ENCODE results near the gene GRM5. TPM values are rescaled to one million over a fixed set of nuclear protein-coding genes. Genes with fewer than 3 reads are reported as not detected.

The GRM5 gene
- total RNA-seq, 1 donor from 2014 or later: not detected

- H3K27me3 ChIP-seq (ENCODE audit: low read depth): no peaks in the 10 kb centered on the region
- H3K27ac ChIP-seq (replicated peaks): no peak overlapping the region
- H3K9me3 ChIP-seq (replicated peaks): peaks cover 20% of the 10 kb centered on the region
- no peaks in the 10 kb centered on the region for H3K4me1 ChIP-seq
- no peak for DNase-seq
- H3K4me3 ChIP-seq: no peak overlapping the region
- H3K36me3 ChIP-seq: no peaks in the 10 kb centered on the region
- no peak for TF ChIP-seq CTCF (IDR thresholded peaks at IDR 0.05; ENCODE audit: borderline replicate concordance)
- intact Hi-C loops (cut with micrococcal nuclease): no loop called here
These were observed 250.3 kb downstream of the GRM5 start for GRCh38 chr11:88815505-88815904.

GRCh38 chr11:88814076-88814475 lies 251.7 kb downstream of the GRM5 start:
- H3K36me3 ChIP-seq: no peaks in the 10 kb centered on the region
- intact Hi-C loops (cut with micrococcal nuclease): no loop called here
- H3K4me1 ChIP-seq: no peaks in the 10 kb centered on the region
- H3K27ac ChIP-seq (replicated peaks): no peak overlapping the region
- DNase-seq: no peak
- H3K4me3 ChIP-seq: no peak overlapping the region
- H3K9me3 ChIP-seq (replicated peaks): peaks cover 20% of the 10 kb centered on the region
- no peaks in the 10 kb centered on the region for H3K27me3 ChIP-seq (ENCODE audit: low read depth)
- TF ChIP-seq CTCF (IDR thresholded peaks at IDR 0.05; ENCODE audit: borderline replicate concordance): no peak

GRCh38 chr11:88813233-88813915 lies 252.4 kb downstream of the GRM5 start:
- DNase-seq: no peak
- Histone ChIP-seq H3K36me3 (no peaks in the 10 kb centered on the region), H3K27me3 (ENCODE audit: low read depth) (no peaks in the 10 kb centered on the region), H3K9me3 (replicated peaks) (peaks cover 20% of the 10 kb centered on the region), H3K4me3 (no peak overlapping the region), H3K27ac (replicated peaks) (no peak overlapping the region), H3K4me1 (no peaks in the 10 kb centered on the region)
- intact Hi-C loops (cut with micrococcal nuclease): no loop called here
- no peak for TF ChIP-seq CTCF (IDR thresholded peaks at IDR 0.05; ENCODE audit: borderline replicate concordance)

GRCh38 chr11:88810420-88811097 lies 255.2 kb downstream of the GRM5 start:
- intact Hi-C loops (cut with micrococcal nuclease): no loop called here
- TF ChIP-seq CTCF (IDR thresholded peaks at IDR 0.05; ENCODE audit: borderline replicate concordance): no peak
- no peak for DNase-seq
- Histone ChIP-seq H3K27ac (replicated peaks) (no peak overlapping the region), H3K4me3 (no peak overlapping the region), H3K27me3 (ENCODE audit: low read depth) (no peaks in the 10 kb centered on the region), H3K4me1 (no peaks in the 10 kb centered on the region), H3K36me3 (no peaks in the 10 kb centered on the region), H3K9me3 (replicated peaks) (peaks cover 18% of the 10 kb centered on the region)

GRCh38 chr11:88809126-88809525 lies 256.7 kb downstream of the GRM5 start:
- intact Hi-C loops (cut with micrococcal nuclease): no loop called here
- Histone ChIP-seq H3K4me1 (no peaks in the 10 kb centered on the region), H3K36me3 (no peaks in the 10 kb centered on the region), H3K9me3 (replicated peaks) (peaks cover 4% of the 10 kb centered on the region), H3K27me3 (ENCODE audit: low read depth) (no peaks in the 10 kb centered on the region), H3K27ac (replicated peaks) (no peak overlapping the region), H3K4me3 (no peak overlapping the region)
- TF ChIP-seq CTCF (IDR thresholded peaks at IDR 0.05; ENCODE audit: borderline replicate concordance): no peak
- DNase-seq: no peak
